HCT116 (cell line): ENCODE measurements around the gene SLC7A9.

ENCODE experiments used
- ATF3 ChIP-seq: IDR thresholded peaks from 2 replicates; pipeline ENCODE4 v1.6.1; 2012
- CBX3 ChIP-seq: IDR thresholded peaks from 2 replicates; pipeline ENCODE4 v1.6.1; 2012; ENCODE audit warnings: low read depth
- CEBPB ChIP-seq: IDR thresholded peaks from 2 replicates; pipeline ENCODE4 v1.6.1; 2012; ENCODE audit warnings: low read depth
- EGR1 ChIP-seq: IDR thresholded peaks from 2 replicates; pipeline ENCODE4 v1.6.1; 2012; ENCODE audit warnings: low read depth
- EZH2 ChIP-seq: fragments of 200-600 bp; sonication (generic); IDR thresholded peaks from 2 replicates; pipeline ENCODE4 v1.6.1; 2017; ENCODE audit warnings: antibody characterized with exemption, mixed run types
- POLR2A ChIP-seq: IDR thresholded peaks from 2 replicates; pipeline ENCODE4 v1.7.0; 2011; ENCODE audit warnings: borderline replicate concordance; ENCODE audit not compliant: insufficient read depth, insufficient read length; ENCODE audit errors: extremely low read depth
- REST ChIP-seq: IDR thresholded peaks from 2 replicates; pipeline ENCODE4 v1.6.1; 2012; ENCODE audit warnings: low read depth
- SP1 ChIP-seq: IDR thresholded peaks from 2 replicates; pipeline ENCODE4 v1.6.1; 2012; ENCODE audit warnings: low read depth
- YY1 ChIP-seq: IDR thresholded peaks from 2 replicates; pipeline ENCODE4 v1.6.1; 2011; ENCODE audit warnings: low read length, low read depth, moderate library complexity, mild to moderate bottlenecking; ENCODE audit not compliant: insufficient replicate concordance; ENCODE audit errors: extremely low read depth
- TF ChIP-seq, protein P1 (sequence below), 3 experiments: fragments of 200-600 bp in 1 of 3; sonication (generic) in 1 of 3; IDR thresholded peaks in 2 of 3; conservative IDR thresholded peaks in 1 of 3; 2 replicates each; pipeline ENCODE4 v1.5.1; 2012 to 2017; ENCODE audit warnings: low read depth in 2 of 3, low read length in 2 of 3, antibody characterized with exemption in 1 of 3, borderline replicate concordance in 1 of 3, control low read depth in 1 of 3, mild to moderate bottlenecking in 1 of 3, mixed read lengths in 1 of 3, mixed run types in 1 of 3, moderate library complexity in 1 of 3; ENCODE audit not compliant: insufficient read depth in 1 of 3
- TF ChIP-seq, protein P2 (sequence below): IDR thresholded peaks from 2 replicates; pipeline ENCODE4 v1.6.1; 2012

DNA sequence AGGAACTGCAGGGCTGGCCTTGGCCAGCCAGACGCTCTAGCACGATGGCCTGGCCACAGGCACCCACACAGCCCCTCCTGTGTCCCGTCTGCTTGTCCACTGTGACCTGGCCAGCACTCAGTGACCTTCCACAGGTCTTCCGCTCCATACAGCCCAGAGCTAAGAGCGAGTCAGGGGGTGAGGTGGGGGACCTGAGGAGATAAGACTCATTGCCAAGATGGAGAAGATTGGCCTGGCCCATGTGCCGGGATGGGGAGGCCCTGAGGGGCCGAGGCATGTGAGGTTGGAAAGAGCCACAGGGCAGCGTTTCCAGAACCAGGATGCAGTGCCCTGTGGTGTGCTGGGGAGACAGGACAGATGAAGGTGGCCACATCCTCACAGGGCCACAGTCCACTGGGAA lies 10.2 kb upstream of the SLC7A9 start:
- TF ChIP-seq EZH2 (no peak), SP1 (no peak), POLR2A (no peak), CBX3 (no peak), REST (no peak), YY1 (no peak), EGR1 (no peak), ATF3 (no peak), CEBPB (no peak)
- TF ChIP-seq, protein P1, sequence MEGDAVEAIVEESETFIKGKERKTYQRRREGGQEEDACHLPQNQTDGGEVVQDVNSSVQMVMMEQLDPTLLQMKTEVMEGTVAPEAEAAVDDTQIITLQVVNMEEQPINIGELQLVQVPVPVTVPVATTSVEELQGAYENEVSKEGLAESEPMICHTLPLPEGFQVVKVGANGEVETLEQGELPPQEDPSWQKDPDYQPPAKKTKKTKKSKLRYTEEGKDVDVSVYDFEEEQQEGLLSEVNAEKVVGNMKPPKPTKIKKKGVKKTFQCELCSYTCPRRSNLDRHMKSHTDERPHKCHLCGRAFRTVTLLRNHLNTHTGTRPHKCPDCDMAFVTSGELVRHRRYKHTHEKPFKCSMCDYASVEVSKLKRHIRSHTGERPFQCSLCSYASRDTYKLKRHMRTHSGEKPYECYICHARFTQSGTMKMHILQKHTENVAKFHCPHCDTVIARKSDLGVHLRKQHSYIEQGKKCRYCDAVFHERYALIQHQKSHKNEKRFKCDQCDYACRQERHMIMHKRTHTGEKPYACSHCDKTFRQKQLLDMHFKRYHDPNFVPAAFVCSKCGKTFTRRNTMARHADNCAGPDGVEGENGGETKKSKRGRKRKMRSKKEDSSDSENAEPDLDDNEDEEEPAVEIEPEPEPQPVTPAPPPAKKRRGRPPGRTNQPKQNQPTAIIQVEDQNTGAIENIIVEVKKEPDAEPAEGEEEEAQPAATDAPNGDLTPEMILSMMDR (IDR thresholded peaks at IDR 0.05 in 2 of 3, conservative IDR thresholded peaks at IDR 0.05 in 1 of 3; ENCODE audit: borderline replicate concordance in 1 of 3, insufficient read depth in 1 of 3, low read depth in 2 of 3, low read length in 2 of 3): no peak
- TF ChIP-seq, protein P2, sequence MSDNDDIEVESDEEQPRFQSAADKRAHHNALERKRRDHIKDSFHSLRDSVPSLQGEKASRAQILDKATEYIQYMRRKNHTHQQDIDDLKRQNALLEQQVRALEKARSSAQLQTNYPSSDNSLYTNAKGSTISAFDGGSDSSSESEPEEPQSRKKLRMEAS: no peak
